ENCODE measurements around the gene COMMD1.

COMMD1 gene

GRCh38 chr2:62089658-62090057 is 184.2 kb downstream of the COMMD1 start:
- H3K9ac ChIP-seq (ENCODE audit: low read length), result no peak overlapping the region
- no peaks in the 10 kb centered on the region for H3K27me3 ChIP-seq (replicated peaks; ENCODE audit: insufficient read depth, low read length)

GRCh38 chr2:62091471-62091870 is 186.0 kb downstream of the COMMD1 start:
- no peak overlapping the region for H3K4me3 ChIP-seq (ENCODE audit: low read length)
- no peak overlapping the region for H3K27ac ChIP-seq (ENCODE audit: low read length)
- no peak overlapping the region for H2AFZ ChIP-seq (ENCODE audit: low read length)
- no peak for DNase-seq
- H3K36me3 ChIP-seq (replicated peaks; ENCODE audit: insufficient read depth, low read length), result no peaks in the 10 kb centered on the region
- TF ChIP-seq EZH2 (optimal IDR thresholded peaks at IDR 0.05; ENCODE audit: low read depth, low read length) (no peak), CTCF (IDR thresholded peaks at IDR 0.05; ENCODE audit: low read length) (no peak), EZH2phosphoT487 (IDR thresholded peaks at IDR 0.05; ENCODE audit: low read length) (no peak)
- no peaks in the 10 kb centered on the region for H3K4me1 ChIP-seq (ENCODE audit: low read length)
- no peaks in the 10 kb centered on the region for H3F3A ChIP-seq (ENCODE audit: insufficient read depth, low read length)
- H3K4me2 ChIP-seq (ENCODE audit: low read depth, low read length), result no peak overlapping the region
- H4K20me1 ChIP-seq (ENCODE audit: insufficient read depth, low read length), result no peaks in the 10 kb centered on the region
- H3K9me2 ChIP-seq (replicated peaks; ENCODE audit: insufficient read depth, low read length), result no peaks in the 10 kb centered on the region
- no peaks in the 10 kb centered on the region for H3K9me3 ChIP-seq (replicated peaks; ENCODE audit: insufficient read depth, low read length)
- no peaks in the 10 kb centered on the region for H3K27me3 ChIP-seq (replicated peaks; ENCODE audit: insufficient read depth, low read length)
- no peaks in the 10 kb centered on the region for H3K79me2 ChIP-seq (ENCODE audit: low read length)
- H3K9ac ChIP-seq (ENCODE audit: low read length), result no peak overlapping the region

More at GRCh38 chr2:62089658-62090057, 184.2 kb downstream of the COMMD1 start:
- no peak for DNase-seq
- no peak overlapping the region for H2AFZ ChIP-seq (ENCODE audit: low read length)
- H3K4me3 ChIP-seq (ENCODE audit: low read length), result no peak overlapping the region
- H3K9me3 ChIP-seq (replicated peaks; ENCODE audit: insufficient read depth, low read length), result no peaks in the 10 kb centered on the region
- TF ChIP-seq CTCF (IDR thresholded peaks at IDR 0.05; ENCODE audit: low read length) (no peak), EZH2phosphoT487 (IDR thresholded peaks at IDR 0.05; ENCODE audit: low read length) (no peak), EZH2 (optimal IDR thresholded peaks at IDR 0.05; ENCODE audit: low read depth, low read length) (no peak)
- H3K9me2 ChIP-seq (replicated peaks; ENCODE audit: insufficient read depth, low read length), result no peaks in the 10 kb centered on the region
- no peaks in the 10 kb centered on the region for H3F3A ChIP-seq (ENCODE audit: insufficient read depth, low read length)
- no peaks in the 10 kb centered on the region for H4K20me1 ChIP-seq (ENCODE audit: insufficient read depth, low read length)
- no peaks in the 10 kb centered on the region for H3K4me1 ChIP-seq (ENCODE audit: low read length)
- H3K36me3 ChIP-seq (replicated peaks; ENCODE audit: insufficient read depth, low read length), result no peaks in the 10 kb centered on the region
- no peak overlapping the region for H3K4me2 ChIP-seq (ENCODE audit: low read depth, low read length)
- no peaks in the 10 kb centered on the region for H3K79me2 ChIP-seq (ENCODE audit: low read length)
- H3K27ac ChIP-seq (ENCODE audit: low read length), result no peak overlapping the region

- no peak overlapping the region for H3K4me2 ChIP-seq (ENCODE audit: low read depth, low read length)
- H3K9me3 ChIP-seq (replicated peaks; ENCODE audit: insufficient read depth, low read length), result no peaks in the 10 kb centered on the region
Observed at GRCh38 chr2:62099050-62099449, 193.6 kb downstream of the COMMD1 start.

More at GRCh38 chr2:62099050-62099449, 193.6 kb downstream of the COMMD1 start:
- TF ChIP-seq CTCF (IDR thresholded peaks at IDR 0.05; ENCODE audit: low read length), result no peak
- TF ChIP-seq EZH2 (optimal IDR thresholded peaks at IDR 0.05; ENCODE audit: low read depth, low read length), result no peak
- TF ChIP-seq EZH2phosphoT487 (IDR thresholded peaks at IDR 0.05; ENCODE audit: low read length), result no peak
- no peak overlapping the region for H2AFZ ChIP-seq (ENCODE audit: low read length)
- H3K9me2 ChIP-seq (replicated peaks; ENCODE audit: insufficient read depth, low read length), result no peaks in the 10 kb centered on the region
- H3K27ac ChIP-seq (ENCODE audit: low read length), result no peak overlapping the region
- H3K36me3 ChIP-seq (replicated peaks; ENCODE audit: insufficient read depth, low read length), result no peaks in the 10 kb centered on the region
- DNase-seq, result no peak
- no peaks in the 10 kb centered on the region for H4K20me1 ChIP-seq (ENCODE audit: insufficient read depth, low read length)
- no peak overlapping the region for H3K9ac ChIP-seq (ENCODE audit: low read length)
- no peaks in the 10 kb centered on the region for H3K4me1 ChIP-seq (ENCODE audit: low read length)
- H3F3A ChIP-seq (ENCODE audit: insufficient read depth, low read length), result no peaks in the 10 kb centered on the region
- H3K27me3 ChIP-seq (replicated peaks; ENCODE audit: insufficient read depth, low read length), result no peaks in the 10 kb centered on the region
- no peaks in the 10 kb centered on the region for H3K79me2 ChIP-seq (ENCODE audit: low read length)
- no peak overlapping the region for H3K4me3 ChIP-seq (ENCODE audit: low read length)
